HepG2 (cell line): ENCODE data around the gene ZSCAN26. TPM values are rescaled to one million over a fixed set of nuclear protein-coding genes. Genes with fewer than 3 reads are reported as not detected.
A peak's percentile ranks its signal among the peaks of the same experiment; 100 is the strongest.

Experiments used
- CREB1 ChIP-seq, 2 experiments: fragments of 450-650 bp in 1 of 2; IDR thresholded peaks; 2 replicates each; pipeline ENCODE4 v1.6.1; 2016 to 2017; ENCODE audit warnings: control low read depth in 1 of 2, mild to moderate bottlenecking in 1 of 2, missing compliant biosample characterization in 1 of 2, missing genetic modification characterization in 1 of 2
- ELF4 ChIP-seq: sonication (generic); formaldehyde crosslinking; IDR thresholded peaks from 2 replicates; pipeline ENCODE4 v1.5.0; 2020; ENCODE audit warnings: missing genetic modification reagents, mild to moderate bottlenecking, moderate library complexity, borderline replicate concordance
- HMG20A ChIP-seq: IDR thresholded peaks from 2 replicates; pipeline ENCODE4 v1.6.1; 2016; ENCODE audit warnings: borderline replicate concordance
- HOXA5 ChIP-seq: sonication (generic); formaldehyde crosslinking; IDR thresholded peaks from 2 replicates; pipeline ENCODE4 v1.4.0; 2020; ENCODE audit warnings: missing genetic modification reagents
- LCORL ChIP-seq, 2 experiments: fragments of 450-650 bp in 1 of 2; sonication (generic) in 1 of 2; formaldehyde crosslinking in 1 of 2; IDR thresholded peaks; 2 replicates each; pipeline versions ENCODE4 v1.5.0 to v1.6.1; 2017 to 2020; ENCODE audit warnings: antibody characterized with exemption in 1 of 2, missing genetic modification reagents in 1 of 2
- MBD4 ChIP-seq: IDR thresholded peaks from 2 replicates; pipeline ENCODE4 v1.6.1; 2012; ENCODE audit warnings: low read length, inconsistent platforms, borderline replicate concordance
- MYNN ChIP-seq: sonication (generic); formaldehyde crosslinking; IDR thresholded peaks from 2 replicates; pipeline ENCODE4 v1.4.0; 2020; ENCODE audit warnings: mild to moderate bottlenecking, low read depth, missing genetic modification reagents
- NCOA2 ChIP-seq: sonication (generic); formaldehyde crosslinking; IDR thresholded peaks from 2 replicates; pipeline ENCODE4 v1.8.0; 2022; ENCODE audit warnings: inconsistent platforms
- PAF1 ChIP-seq: IDR thresholded peaks from 2 replicates; pipeline ENCODE4 v1.6.1; 2016; ENCODE audit warnings: missing genetic modification reagents, missing compliant biosample characterization
- POLR2A ChIP-seq, 2 experiments: IDR thresholded peaks; 2 replicates each; pipeline ENCODE4 v1.6.1; 2011; ENCODE audit warnings: low read depth in 2 of 2, low read length in 2 of 2, mild to moderate bottlenecking in 1 of 2, moderate library complexity in 1 of 2; ENCODE audit not compliant: insufficient read depth in 1 of 2
- RXRB ChIP-seq: IDR thresholded peaks from 2 replicates; pipeline ENCODE4 v1.6.1; 2016; ENCODE audit warnings: borderline replicate concordance, missing genetic modification reagents, missing compliant biosample characterization
- SKI ChIP-seq: fragments of 450-650 bp; IDR thresholded peaks from one replicate; pipeline ENCODE4 v1.6.1; 2018; ENCODE audit warnings: mild to moderate bottlenecking; ENCODE audit not compliant: partially characterized antibody
- SOX5 ChIP-seq: IDR thresholded peaks from 2 replicates; pipeline ENCODE4 v1.6.1; 2016; ENCODE audit warnings: borderline replicate concordance
- STAG1 ChIP-seq: sonication (generic); formaldehyde crosslinking; IDR thresholded peaks from 2 replicates; pipeline ENCODE4 v1.4.0; 2020; ENCODE audit warnings: missing genetic modification reagents
- TCF7L2 ChIP-seq: IDR thresholded peaks from 2 replicates; pipeline ENCODE4 v1.6.1; 2011; ENCODE audit warnings: mild to moderate bottlenecking, low read depth, low read length, moderate library complexity
- YY1 ChIP-seq: IDR thresholded peaks from 2 replicates; pipeline ENCODE4 v1.6.1; 2011; ENCODE audit warnings: low read length, low read depth, moderate library complexity, mild to moderate bottlenecking; ENCODE audit not compliant: insufficient read depth, insufficient replicate concordance
- ZBTB38 ChIP-seq: sonication (generic); formaldehyde crosslinking; IDR thresholded peaks from 2 replicates; pipeline ENCODE4 v1.5.1; 2020; ENCODE audit warnings: mild to moderate bottlenecking, missing genetic modification reagents
- ZNF230 ChIP-seq: sonication (generic); formaldehyde crosslinking; IDR thresholded peaks from 2 replicates; pipeline ENCODE4 v1.4.0; 2020; ENCODE audit warnings: mild to moderate bottlenecking, missing genetic modification reagents
- ZNF235 ChIP-seq: sonication (generic); formaldehyde crosslinking; IDR thresholded peaks from 2 replicates; pipeline ENCODE4 v1.8.1; 2023; ENCODE audit warnings: mild to moderate bottlenecking, missing genetic modification reagents, borderline replicate concordance
- ZNF431 ChIP-seq: sonication (generic); formaldehyde crosslinking; IDR thresholded peaks from 2 replicates; pipeline ENCODE4 v1.9.0; 2022; ENCODE audit warnings: missing genetic modification reagents, low read depth, mild to moderate bottlenecking, borderline replicate concordance
- ZNF496 ChIP-seq: sonication (generic); formaldehyde crosslinking; IDR thresholded peaks from 2 replicates; pipeline ENCODE4 v1.8.1; 2023; ENCODE audit warnings: mild to moderate bottlenecking, moderate library complexity, missing genetic modification reagents; ENCODE audit not compliant: insufficient replicate concordance
- ZNF720 ChIP-seq: sonication (generic); formaldehyde crosslinking; IDR thresholded peaks from 2 replicates; pipeline ENCODE4 v1.4.0; 2020; ENCODE audit warnings: missing genetic modification reagents
- ZSCAN20 ChIP-seq: sonication (generic); formaldehyde crosslinking; IDR thresholded peaks from 2 replicates; pipeline ENCODE4 v1.4.0; 2020; ENCODE audit warnings: missing genetic modification reagents, mild to moderate bottlenecking, borderline replicate concordance
- ZSCAN22 ChIP-seq: sonication (generic); formaldehyde crosslinking; IDR thresholded peaks from 2 replicates; pipeline ENCODE4 v1.4.0; 2020; ENCODE audit warnings: mild to moderate bottlenecking, missing genetic modification reagents
- polyA plus RNA-seq, 8 experiments: library from polyadenylated mRNA; depleted of rRNA in 3 of 8; stranded (reverse) in 7 of 8; unstranded in 1 of 8; fragments of >200 nt; fragmentation: Illumina TruSeq in 4 of 8; extraction: Trizol in 4 of 8; gene quantifications; 2 replicates each; pipeline versions ENCODE4 v1.2.1 to v1.2.3, GENCODE V29; 2011 to 2016; ENCODE audit warnings: low read depth in 4 of 8, missing spikeins in 1 of 8, mixed read lengths in 1 of 8; ENCODE audit not compliant: insufficient read depth in 1 of 8
- total RNA-seq, 5 experiments: library from RNA; depleted of rRNA; stranded (reverse); fragments of >200 nt; fragmentation: Illumina TruSeq; extraction: Trizol; gene quantifications; 2 replicates each; pipeline ENCODE4 v1.2.3, GENCODE V29; 2016; ENCODE audit warnings: low read depth in 1 of 5
- TF ChIP-seq, protein P1 (sequence below): IDR thresholded peaks from 2 replicates; pipeline ENCODE4 v1.6.1; 2012; ENCODE audit warnings: inconsistent platforms
- TF ChIP-seq, protein P2 (sequence below): sonication (generic); formaldehyde crosslinking; IDR thresholded peaks from 2 replicates; pipeline ENCODE4 v1.8.0; 2022; ENCODE audit warnings: missing genetic modification reagents, mild to moderate bottlenecking, moderate library complexity, borderline replicate concordance
- TF ChIP-seq, protein P3 (sequence below): sonication (generic); formaldehyde crosslinking; IDR thresholded peaks from 2 replicates; pipeline ENCODE4 v1.5.0; 2020; ENCODE audit warnings: mild to moderate bottlenecking, missing genetic modification reagents

ZSCAN26 gene
- total and polyA plus RNA-seq, 2 of the 13 experiments (the other 11 are each of a cell fraction or from before 2014, with no cell fraction given) = 12.0 to 15.6 TPM

DNA sequence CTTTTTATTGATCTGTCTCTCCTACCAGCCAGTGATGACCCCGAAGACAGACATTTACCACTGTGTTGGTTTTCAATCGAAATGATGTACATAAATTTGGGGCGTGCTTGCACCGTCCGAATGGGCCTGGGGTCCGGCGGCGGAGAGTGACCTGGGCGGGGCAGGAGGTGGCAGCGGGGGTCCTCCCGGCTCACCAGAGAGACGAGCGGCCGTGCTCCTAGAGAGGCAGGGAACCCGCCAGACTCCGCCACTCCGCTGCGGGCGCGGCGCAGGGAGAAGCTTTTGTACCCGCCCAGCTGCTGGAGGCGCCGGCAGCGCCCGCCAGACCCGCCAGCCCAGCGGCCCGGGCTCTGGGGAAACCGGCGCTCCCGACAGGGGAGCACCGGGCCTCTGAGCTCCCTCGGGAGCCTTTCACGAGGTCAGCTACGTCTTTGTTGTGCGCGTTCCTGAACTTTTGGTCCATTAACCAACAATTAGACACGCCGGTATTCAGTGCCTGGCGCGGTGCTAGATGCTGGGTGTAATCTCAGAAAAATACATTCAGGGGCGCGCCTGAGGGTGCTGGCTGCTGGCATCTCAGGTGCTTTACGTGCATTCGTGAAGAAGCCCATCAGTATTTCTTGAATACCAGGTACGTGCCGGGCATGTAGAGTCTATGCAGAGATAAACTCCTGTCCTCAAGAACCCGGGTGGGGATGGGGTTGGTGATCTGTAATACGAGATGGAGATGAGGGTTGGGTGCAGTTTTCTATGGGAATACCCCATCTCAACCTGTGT lies 14.5 kb downstream of the ZSCAN26 start, which contains the start of gene PGBD1 (continued):
- TF ChIP-seq YY1 (peak; percentile 78), ZBTB38 (CRISPR knock-in tag) (0 out of 2 replicates have a peak, but pooled peaks have one; percentile 28), HOXA5 (CRISPR knock-in tag) (peak; percentile 89), SOX5 (peak; percentile 59; the same call in 1 of the 2 replicates), TCF7L2 (no peak), CREB1 (IDR thresholded peaks at IDR 0.05) (no peak), CREB1 (CRISPR knock-in tag; IDR thresholded peaks at IDR 0.05) (no peak), ZNF230 (CRISPR knock-in tag) (peak; percentile 90; the same call in 1 of the 2 replicates), ZSCAN20 (CRISPR knock-in tag) (peak; percentile 83; the same call in 1 of the 2 replicates), STAG1 (peak; percentile 49), POLR2A (IDR thresholded peaks at IDR 0.05; ENCODE audit: insufficient read depth in 1 of 2, low read depth in 2 of 2, low read length in 2 of 2) (peak; percentile 71 to 72), MYNN (CRISPR knock-in tag) (peak; percentile 70; the same call in 1 of the 2 replicates), ZNF235 (CRISPR knock-in tag) (no peak), MBD4 (no peak), NCOA2 (CRISPR knock-in tag) (no peak), RXRB (CRISPR knock-in tag) (peak; percentile 68), SKI (peak; percentile 64), ELF4 (CRISPR knock-in tag) (0 out of 2 replicates have a peak, but pooled peaks have one; percentile 34), ZNF431 (CRISPR knock-in tag) (peak; percentile 59; the same call in 1 of the 2 replicates), PAF1 (CRISPR knock-in tag) (no peak), LCORL (IDR thresholded peaks at IDR 0.05) (no peak), LCORL (CRISPR knock-in tag; IDR thresholded peaks at IDR 0.05) (peak; percentile 93), HMG20A (CRISPR knock-in tag) (peak; percentile 17; the same call in 1 of the 2 replicates), ZNF720 (CRISPR knock-in tag) (no peak), ZSCAN22 (CRISPR knock-in tag) (no peak), ZNF496 (CRISPR knock-in tag) (no peak)
- TF ChIP-seq, protein P1, sequence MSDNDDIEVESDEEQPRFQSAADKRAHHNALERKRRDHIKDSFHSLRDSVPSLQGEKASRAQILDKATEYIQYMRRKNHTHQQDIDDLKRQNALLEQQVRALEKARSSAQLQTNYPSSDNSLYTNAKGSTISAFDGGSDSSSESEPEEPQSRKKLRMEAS = peak; percentile 65; the same call in 1 of the 2 replicates
- TF ChIP-seq, protein P2, sequence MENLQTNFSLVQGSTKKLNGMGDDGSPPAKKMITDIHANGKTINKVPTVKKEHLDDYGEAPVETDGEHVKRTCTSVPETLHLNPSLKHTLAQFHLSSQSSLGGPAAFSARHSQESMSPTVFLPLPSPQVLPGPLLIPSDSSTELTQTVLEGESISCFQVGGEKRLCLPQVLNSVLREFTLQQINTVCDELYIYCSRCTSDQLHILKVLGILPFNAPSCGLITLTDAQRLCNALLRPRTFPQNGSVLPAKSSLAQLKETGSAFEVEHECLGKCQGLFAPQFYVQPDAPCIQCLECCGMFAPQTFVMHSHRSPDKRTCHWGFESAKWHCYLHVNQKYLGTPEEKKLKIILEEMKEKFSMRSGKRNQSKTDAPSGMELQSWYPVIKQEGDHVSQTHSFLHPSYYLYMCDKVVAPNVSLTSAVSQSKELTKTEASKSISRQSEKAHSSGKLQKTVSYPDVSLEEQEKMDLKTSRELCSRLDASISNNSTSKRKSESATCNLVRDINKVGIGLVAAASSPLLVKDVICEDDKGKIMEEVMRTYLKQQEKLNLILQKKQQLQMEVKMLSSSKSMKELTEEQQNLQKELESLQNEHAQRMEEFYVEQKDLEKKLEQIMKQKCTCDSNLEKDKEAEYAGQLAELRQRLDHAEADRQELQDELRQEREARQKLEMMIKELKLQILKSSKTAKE (CRISPR knock-in tag) = no peak
- TF ChIP-seq, protein P3, sequence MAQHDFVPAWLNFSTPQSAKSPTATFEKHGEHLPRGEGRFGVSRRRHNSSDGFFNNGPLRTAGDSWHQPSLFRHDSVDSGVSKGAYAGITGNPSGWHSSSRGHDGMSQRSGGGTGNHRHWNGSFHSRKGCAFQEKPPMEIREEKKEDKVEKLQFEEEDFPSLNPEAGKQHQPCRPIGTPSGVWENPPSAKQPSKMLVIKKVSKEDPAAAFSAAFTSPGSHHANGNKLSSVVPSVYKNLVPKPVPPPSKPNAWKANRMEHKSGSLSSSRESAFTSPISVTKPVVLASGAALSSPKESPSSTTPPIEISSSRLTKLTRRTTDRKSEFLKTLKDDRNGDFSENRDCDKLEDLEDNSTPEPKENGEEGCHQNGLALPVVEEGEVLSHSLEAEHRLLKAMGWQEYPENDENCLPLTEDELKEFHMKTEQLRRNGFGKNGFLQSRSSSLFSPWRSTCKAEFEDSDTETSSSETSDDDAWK (CRISPR knock-in tag) = no peak
